PC-9 (cell line): ENCODE measurements around the gene CDK6.
A peak's percentile ranks its signal among the peaks of the same experiment; 100 is the strongest.

Source experiments
- EZH2 ChIP-seq: fragments of 200-600 bp; sonication (generic); IDR thresholded peaks from 2 replicates; pipeline ENCODE4 v1.8.0; 2017; ENCODE audit warnings: antibody characterized with exemption, low read depth
- TF ChIP-seq, protein P1 (sequence below): fragments of 200-600 bp; sonication (generic); conservative IDR thresholded peaks from 2 replicates; pipeline ENCODE4 v1.6.1; 2017; ENCODE audit warnings: mixed run types, antibody characterized with exemption, mild to moderate bottlenecking, moderate library complexity

DNA sequence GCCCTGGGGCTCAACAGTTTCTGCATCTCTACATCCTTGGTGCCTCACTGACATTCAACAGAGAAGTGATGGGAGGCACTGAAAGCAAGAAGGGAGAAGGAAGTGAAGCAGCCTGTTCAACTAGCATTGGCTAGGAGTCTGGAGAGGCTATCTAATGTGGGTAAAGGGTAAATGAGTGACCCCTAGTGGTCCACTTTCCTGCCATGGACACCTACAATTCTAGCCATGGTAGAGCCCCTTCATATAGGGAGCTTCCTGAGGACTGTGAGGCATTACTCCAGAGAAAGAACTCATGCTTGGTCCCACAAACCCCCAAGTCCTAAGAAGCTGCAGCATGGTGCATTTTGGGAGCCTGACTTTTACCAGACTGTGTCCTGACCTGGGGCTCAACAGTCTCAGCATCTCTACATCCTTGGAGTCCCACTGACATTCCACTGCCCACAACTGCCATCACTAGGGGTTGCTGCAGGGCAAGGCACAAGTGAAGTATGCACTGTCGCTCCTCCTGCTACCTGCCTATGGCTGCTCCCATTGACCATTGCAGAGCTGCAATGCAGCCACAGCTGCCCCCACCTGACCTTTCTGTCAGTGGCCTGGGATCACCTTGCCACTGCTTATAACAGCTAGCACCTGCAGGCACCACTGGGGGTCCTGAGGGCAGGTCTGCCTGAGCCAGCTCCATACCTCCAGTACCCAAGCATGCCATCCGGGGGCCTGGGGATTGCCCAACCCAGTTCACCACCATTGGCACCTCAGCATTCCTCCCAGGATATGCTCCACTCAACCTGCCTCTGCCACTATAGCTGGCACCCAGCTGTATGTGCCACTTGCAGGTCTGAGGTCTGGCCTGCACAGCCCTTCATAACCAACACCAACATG is 44.1 kb upstream of the CDK6 start:
- TF ChIP-seq, protein P1, sequence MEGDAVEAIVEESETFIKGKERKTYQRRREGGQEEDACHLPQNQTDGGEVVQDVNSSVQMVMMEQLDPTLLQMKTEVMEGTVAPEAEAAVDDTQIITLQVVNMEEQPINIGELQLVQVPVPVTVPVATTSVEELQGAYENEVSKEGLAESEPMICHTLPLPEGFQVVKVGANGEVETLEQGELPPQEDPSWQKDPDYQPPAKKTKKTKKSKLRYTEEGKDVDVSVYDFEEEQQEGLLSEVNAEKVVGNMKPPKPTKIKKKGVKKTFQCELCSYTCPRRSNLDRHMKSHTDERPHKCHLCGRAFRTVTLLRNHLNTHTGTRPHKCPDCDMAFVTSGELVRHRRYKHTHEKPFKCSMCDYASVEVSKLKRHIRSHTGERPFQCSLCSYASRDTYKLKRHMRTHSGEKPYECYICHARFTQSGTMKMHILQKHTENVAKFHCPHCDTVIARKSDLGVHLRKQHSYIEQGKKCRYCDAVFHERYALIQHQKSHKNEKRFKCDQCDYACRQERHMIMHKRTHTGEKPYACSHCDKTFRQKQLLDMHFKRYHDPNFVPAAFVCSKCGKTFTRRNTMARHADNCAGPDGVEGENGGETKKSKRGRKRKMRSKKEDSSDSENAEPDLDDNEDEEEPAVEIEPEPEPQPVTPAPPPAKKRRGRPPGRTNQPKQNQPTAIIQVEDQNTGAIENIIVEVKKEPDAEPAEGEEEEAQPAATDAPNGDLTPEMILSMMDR = 0 out of 2 replicates have a peak, but pooled peaks have one; percentile 10
- TF ChIP-seq EZH2 = no peak
